ENCODE measurements around the gene ZFHX3. TPM values are rescaled to one million over a fixed set of nuclear protein-coding genes. Genes with fewer than 3 reads are reported as not detected.

Gene ZFHX3
- total and polyA plus RNA-seq, 2 donors (not counting 1 experiment from before 2014, with no cell fraction given) = 4.7 to 7.3 TPM

DNA sequence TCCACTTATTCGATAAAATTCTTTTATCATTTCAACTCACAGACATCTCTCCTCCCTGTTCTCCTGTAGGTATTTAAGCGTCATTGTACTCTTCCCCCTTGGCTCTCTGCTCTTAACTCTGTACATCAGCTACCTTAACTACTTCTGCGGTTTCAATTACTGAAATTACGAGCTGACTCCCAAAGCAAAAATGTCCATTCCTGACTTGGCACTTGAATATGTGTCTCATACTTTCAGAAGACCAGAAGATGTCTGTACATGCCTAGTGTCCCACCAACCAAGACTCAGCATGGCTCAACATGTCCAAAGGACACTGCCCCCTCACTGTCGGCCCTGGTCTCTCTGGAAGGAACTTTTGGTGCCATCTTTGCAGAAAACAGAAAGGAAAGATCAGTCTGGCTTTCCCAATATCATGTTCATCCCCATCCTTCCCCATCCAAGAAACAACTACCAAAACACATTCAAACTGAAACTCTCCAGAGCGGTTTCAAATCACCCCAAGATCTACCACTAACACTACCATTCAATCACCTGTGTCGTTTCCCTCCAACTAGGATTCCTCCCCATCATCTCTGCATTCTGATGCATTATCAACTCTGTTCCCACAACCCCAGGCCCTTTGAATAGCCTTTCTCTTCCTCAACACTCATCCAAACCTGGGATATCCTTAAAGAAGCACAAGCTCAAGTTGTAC lies 74.9 kb downstream of the ZFHX3 start:
- H3K9me3 ChIP-seq (ENCODE audit: control insufficient read depth, insufficient read depth, low read depth, low read length) = no peaks in the 10 kb centered on the region
- no peak for DNase-seq (ENCODE audit: low read depth in 2 of 2)
- H3K4me2 ChIP-seq (ENCODE audit: extremely low read depth, insufficient read depth, low read length) = no peak overlapping the region
- no peak overlapping the region for H3K27ac ChIP-seq (ENCODE audit: insufficient read depth, low read length)
- H4K20me1 ChIP-seq (ENCODE audit: control insufficient read depth, extremely low read depth, insufficient read depth, low read length) = no peaks in the 10 kb centered on the region
- no peak overlapping the region for H2AFZ ChIP-seq (ENCODE audit: low read length)
- H3K27me3 ChIP-seq (ENCODE audit: control insufficient read depth, insufficient read depth, low read length) = no peaks in the 10 kb centered on the region
- H3K36me3 ChIP-seq (ENCODE audit: control insufficient read depth, insufficient read depth, low read length) = no peaks in the 10 kb centered on the region
- no peak overlapping the region for H3K9ac ChIP-seq (ENCODE audit: insufficient read depth, low read length)
- H3K4me3 ChIP-seq (replicated peaks in 1 of 4; ENCODE audit: control extremely low read depth in 1 of 4, insufficient read depth in 1 of 4, low read depth in 3 of 4, low read length in 4 of 4) = no peak overlapping the region
- H3K4me1 ChIP-seq (ENCODE audit: control insufficient read depth, extremely low read depth, insufficient read depth, low read length) = no peaks in the 10 kb centered on the region
- H3K79me2 ChIP-seq (ENCODE audit: control insufficient read depth, insufficient read depth, low read length) = peaks cover 46% of the 10 kb centered on the region
- no peak for TF ChIP-seq EZH2 (IDR thresholded peaks at IDR 0.05; ENCODE audit: low read length, missing control alignments)
- TF ChIP-seq, protein P1, sequence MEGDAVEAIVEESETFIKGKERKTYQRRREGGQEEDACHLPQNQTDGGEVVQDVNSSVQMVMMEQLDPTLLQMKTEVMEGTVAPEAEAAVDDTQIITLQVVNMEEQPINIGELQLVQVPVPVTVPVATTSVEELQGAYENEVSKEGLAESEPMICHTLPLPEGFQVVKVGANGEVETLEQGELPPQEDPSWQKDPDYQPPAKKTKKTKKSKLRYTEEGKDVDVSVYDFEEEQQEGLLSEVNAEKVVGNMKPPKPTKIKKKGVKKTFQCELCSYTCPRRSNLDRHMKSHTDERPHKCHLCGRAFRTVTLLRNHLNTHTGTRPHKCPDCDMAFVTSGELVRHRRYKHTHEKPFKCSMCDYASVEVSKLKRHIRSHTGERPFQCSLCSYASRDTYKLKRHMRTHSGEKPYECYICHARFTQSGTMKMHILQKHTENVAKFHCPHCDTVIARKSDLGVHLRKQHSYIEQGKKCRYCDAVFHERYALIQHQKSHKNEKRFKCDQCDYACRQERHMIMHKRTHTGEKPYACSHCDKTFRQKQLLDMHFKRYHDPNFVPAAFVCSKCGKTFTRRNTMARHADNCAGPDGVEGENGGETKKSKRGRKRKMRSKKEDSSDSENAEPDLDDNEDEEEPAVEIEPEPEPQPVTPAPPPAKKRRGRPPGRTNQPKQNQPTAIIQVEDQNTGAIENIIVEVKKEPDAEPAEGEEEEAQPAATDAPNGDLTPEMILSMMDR (conservative IDR thresholded peaks at IDR 0.05 in 1 of 2, IDR thresholded peaks at IDR 0.05 in 1 of 2; ENCODE audit: low read depth in 1 of 2, low read length in 2 of 2) = no peak

DNA sequence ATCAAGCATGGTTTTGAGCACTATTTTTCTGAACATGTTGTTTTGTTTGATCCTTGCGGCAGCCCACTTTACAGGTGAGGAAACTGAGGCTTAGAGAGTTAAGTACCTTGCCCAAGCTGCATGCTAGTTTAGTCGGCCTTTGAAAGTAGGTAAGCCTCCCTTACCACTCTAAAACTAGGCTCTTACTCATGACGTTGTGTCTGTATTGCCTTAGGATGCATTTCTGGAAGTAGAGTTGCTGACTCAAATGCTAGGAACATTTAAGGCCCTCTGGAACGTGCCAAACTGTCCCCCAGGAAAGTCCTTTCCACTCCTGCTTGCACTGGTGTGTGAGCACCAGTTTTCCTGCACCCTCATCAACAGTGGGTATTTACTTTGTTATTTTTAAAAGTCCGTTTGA lies 76.6 kb downstream of the ZFHX3 start:
- no peak overlapping the region for H3K27ac ChIP-seq (ENCODE audit: insufficient read depth, low read length)
- peaks cover 39% of the 10 kb centered on the region for H3K79me2 ChIP-seq (ENCODE audit: control insufficient read depth, insufficient read depth, low read length)
- no peaks in the 10 kb centered on the region for H3K36me3 ChIP-seq (ENCODE audit: control insufficient read depth, insufficient read depth, low read length)
- H3K4me3 ChIP-seq (replicated peaks in 1 of 4; ENCODE audit: control extremely low read depth in 1 of 4, insufficient read depth in 1 of 4, low read depth in 3 of 4, low read length in 4 of 4) = no peak overlapping the region
- TF ChIP-seq EZH2 (IDR thresholded peaks at IDR 0.05; ENCODE audit: low read length, missing control alignments) = no peak
- H3K9ac ChIP-seq (ENCODE audit: insufficient read depth, low read length) = no peak overlapping the region
- no peak overlapping the region for H2AFZ ChIP-seq (ENCODE audit: low read length)
- no peaks in the 10 kb centered on the region for H3K9me3 ChIP-seq (ENCODE audit: control insufficient read depth, insufficient read depth, low read depth, low read length)
- H3K4me2 ChIP-seq (ENCODE audit: extremely low read depth, insufficient read depth, low read length) = no peak overlapping the region
- DNase-seq (ENCODE audit: low read depth in 2 of 2) = no peak
- no peaks in the 10 kb centered on the region for H3K4me1 ChIP-seq (ENCODE audit: control insufficient read depth, extremely low read depth, insufficient read depth, low read length)
- H4K20me1 ChIP-seq (ENCODE audit: control insufficient read depth, extremely low read depth, insufficient read depth, low read length) = no peaks in the 10 kb centered on the region
- no peaks in the 10 kb centered on the region for H3K27me3 ChIP-seq (ENCODE audit: control insufficient read depth, insufficient read depth, low read length)

DNA sequence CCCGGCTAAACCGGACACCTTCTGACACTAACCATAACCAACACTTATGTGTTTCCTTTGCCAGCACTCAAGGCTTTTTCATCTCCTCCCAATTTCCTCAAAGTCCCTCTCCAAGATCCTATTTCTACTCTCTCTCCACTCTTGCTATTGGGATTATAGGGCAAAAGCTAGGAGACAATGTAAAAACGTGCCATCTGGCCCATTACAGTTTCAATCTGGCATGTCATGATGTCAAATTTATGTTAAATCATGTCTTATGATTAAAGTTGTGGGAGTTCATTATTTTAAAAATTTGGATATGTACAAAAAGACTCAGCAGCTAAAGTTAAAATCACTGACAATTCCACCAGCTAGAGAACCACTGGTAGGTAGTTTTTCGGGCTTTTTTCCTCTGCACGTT lies 77.3 kb downstream of the ZFHX3 start:
- H3K27me3 ChIP-seq (ENCODE audit: control insufficient read depth, insufficient read depth, low read length) = no peaks in the 10 kb centered on the region
- no peaks in the 10 kb centered on the region for H3K36me3 ChIP-seq (ENCODE audit: control insufficient read depth, insufficient read depth, low read length)
- no peaks in the 10 kb centered on the region for H3K4me1 ChIP-seq (ENCODE audit: control insufficient read depth, extremely low read depth, insufficient read depth, low read length)
- H3K4me2 ChIP-seq (ENCODE audit: extremely low read depth, insufficient read depth, low read length) = no peak overlapping the region
- H3K9ac ChIP-seq (ENCODE audit: insufficient read depth, low read length) = no peak overlapping the region
- no peaks in the 10 kb centered on the region for H4K20me1 ChIP-seq (ENCODE audit: control insufficient read depth, extremely low read depth, insufficient read depth, low read length)
- H3K9me3 ChIP-seq (ENCODE audit: control insufficient read depth, insufficient read depth, low read depth, low read length) = no peaks in the 10 kb centered on the region
- TF ChIP-seq, protein P1 (conservative IDR thresholded peaks at IDR 0.05 in 1 of 2, IDR thresholded peaks at IDR 0.05 in 1 of 2; ENCODE audit: low read depth in 1 of 2, low read length in 2 of 2) = no peak
- no peak for TF ChIP-seq EZH2 (IDR thresholded peaks at IDR 0.05; ENCODE audit: low read length, missing control alignments)
- H3K27ac ChIP-seq (ENCODE audit: insufficient read depth, low read length) = no peak overlapping the region
- H3K79me2 ChIP-seq (ENCODE audit: control insufficient read depth, insufficient read depth, low read length) = peaks cover 38% of the 10 kb centered on the region
- DNase-seq (ENCODE audit: low read depth in 2 of 2) = no peak
- no peak overlapping the region for H3K4me3 ChIP-seq (replicated peaks in 1 of 4; ENCODE audit: control extremely low read depth in 1 of 4, insufficient read depth in 1 of 4, low read depth in 3 of 4, low read length in 4 of 4)
- H2AFZ ChIP-seq (ENCODE audit: low read length) = no peak overlapping the region

All from fibroblast of lung (primary cell).